Prostate gland (tissue), 2 donors: ENCODE results near the gene ZNF25.

Source experiments
- CTCF ChIP-seq, 4 experiments: fragments of 200-600 bp in 2 of 4; fragments of 450-650 bp in 2 of 4; sonication (generic) in 2 of 4; IDR thresholded peaks; 1 replicate in 3 of 4; 2 replicates in 1 of 4; pipeline ENCODE4 v1.5.1; 2016 to 2019; ENCODE audit warnings: antibody characterized with exemption in 4 of 4, mild to moderate bottlenecking in 2 of 4, moderate library complexity in 2 of 4
- POLR2A ChIP-seq: fragments of 450-650 bp; IDR thresholded peaks from one replicate; pipeline ENCODE4 v1.6.1; 2016; ENCODE audit warnings: antibody characterized with exemption, mild to moderate bottlenecking
- POLR2AphosphoS5 ChIP-seq: sonication (generic); formaldehyde crosslinking; IDR thresholded peaks from one replicate; pipeline ENCODE4 v1.6.1; 2017; ENCODE audit warnings: antibody characterized with exemption

GRCh38 chr10:37976880-37977203, 395 bp upstream of the ZNF25 start:
- TF ChIP-seq CTCF (IDR thresholded peaks at IDR 0.05) (no peak), POLR2AphosphoS5 (no peak), POLR2A (no peak)
